A549 (cell line): ENCODE results near the gene SMCO2. TPM values are rescaled to one million over a fixed set of nuclear protein-coding genes. Genes with fewer than 3 reads are reported as not detected.

Experiments
- ATAC-seq, 2 experiments: fragments of 200-7000 bp in 1 of 2; fragments of >200 bp in 1 of 2; cut with Nextera tagmentation in 1 of 2; cut with Tn5 transposase in 1 of 2; 3 replicates each; pipeline versions ENCODE4 v1.8.0 to v1.9.1; 2018 to 2020; ENCODE audit warnings: mild to moderate bottlenecking in 1 of 2, moderate library complexity in 1 of 2
- CTCF ChIA-PET: fragments of 300-600 bp; sonication (Branson Sonifier 250); formaldehyde crosslinking; extraction: SDS; loops from one replicate; lab custom pipeline; 2021; ENCODE audit warnings: antibody characterized with exemption, inconsistent platforms; lab: Yijun Ruan, JAX
- POLR2A ChIA-PET: fragments of 350-600 bp; formaldehyde crosslinking; extraction: SDS; loops from one replicate; lab custom pipeline; 2021; ENCODE audit warnings: antibody characterized with exemption, inconsistent platforms; lab: Yijun Ruan, JAX
- DNase-seq, 2 experiments: peaks; one replicate each; pipeline versions ENCODE4 v3.0.0 to v3.0.0-alpha.2; 2011 to 2016; ENCODE audit warnings: low read depth in 1 of 2, low spot score in 1 of 2
- FAIRE-seq: peaks from 2 replicates; lab custom pipeline; 2011; peaks lifted over from hg19 to GRCh38; lab: Jason Lieb, UNC
- H3K27ac ChIP-seq, 2 experiments: fragments of >200 bp; sonication (Bioruptor Twin); formaldehyde crosslinking; 3 replicates each; pipeline ENCODE4 v1.5.1; 2016 to 2017
- H3K4me1 ChIP-seq: fragments of >200 bp; sonication (Bioruptor Twin); formaldehyde crosslinking; 3 replicates; pipeline ENCODE4 v1.6.1; 2016
- H3K4me2 ChIP-seq: fragments of >200 bp; sonication (Bioruptor Twin); formaldehyde crosslinking; 3 replicates; pipeline ENCODE4 v1.6.1; 2016
- H3K4me3 ChIP-seq: fragments of >200 bp; sonication (Bioruptor Twin); formaldehyde crosslinking; 3 replicates; pipeline ENCODE4 v1.5.1; 2016
- H3K9me3 ChIP-seq: fragments of >200 bp; sonication (Bioruptor Twin); formaldehyde crosslinking; 3 replicates; pipeline ENCODE4 v1.6.1; 2016
- ATOH8 ChIP-seq: fragments of 250-450 bp; sonication (Bioruptor Pico); IDR thresholded peaks from 2 replicates; pipeline ENCODE4 v1.5.0; 2020; ENCODE audit warnings: low read depth, mild to moderate bottlenecking, moderate library complexity
- BCL3 ChIP-seq: fragments of >200 bp; sonication (Bioruptor Twin); formaldehyde crosslinking; IDR thresholded peaks from 3 replicates; pipeline ENCODE4 v1.6.1; 2016
- CBX8 ChIP-seq: fragments of 200-600 bp; sonication (generic); IDR thresholded peaks from 2 replicates; pipeline ENCODE4 v1.6.1; 2016
- CEBPB ChIP-seq, 2 experiments: fragments of >200 bp in 1 of 2; sonication (Bioruptor Twin) in 1 of 2; formaldehyde crosslinking in 1 of 2; IDR thresholded peaks; 2 replicates each; pipeline ENCODE4 v1.6.1; 2012 to 2016
- CHD4 ChIP-seq: fragments of 200-600 bp; sonication (generic); IDR thresholded peaks from 2 replicates; pipeline ENCODE4 v1.6.1; 2016; ENCODE audit warnings: antibody characterized with exemption, mild to moderate bottlenecking, borderline replicate concordance
- EP300 ChIP-seq, 2 experiments: fragments of >200 bp; sonication (Bioruptor Twin); formaldehyde crosslinking; IDR thresholded peaks; 2 replicates in 1 of 2; 3 replicates in 1 of 2; pipeline ENCODE4 v1.6.1; 2016 to 2017
- GATA3 ChIP-seq: IDR thresholded peaks from 2 replicates; pipeline ENCODE4 v1.6.1; 2012; ENCODE audit warnings: borderline replicate concordance
- HMGXB4 ChIP-seq: fragments of 250-450 bp; sonication (Bioruptor Pico); IDR thresholded peaks from 2 replicates; pipeline ENCODE4 v1.5.0; 2021; ENCODE audit warnings: mild to moderate bottlenecking, moderate library complexity, borderline replicate concordance
- HOXB13 ChIP-seq: fragments of 250-450 bp; sonication (Bioruptor Pico); IDR thresholded peaks from 2 replicates; pipeline ENCODE4 v1.5.0; 2020; ENCODE audit warnings: low read depth, mild to moderate bottlenecking, moderate library complexity
- HOXB5 ChIP-seq: fragments of 250-450 bp; sonication (Bioruptor Pico); IDR thresholded peaks from 2 replicates; pipeline ENCODE4 v1.5.0; 2020; ENCODE audit warnings: mild to moderate bottlenecking, moderate library complexity
- JUN ChIP-seq, 2 experiments: fragments of >200 bp; sonication (Bioruptor Twin); formaldehyde crosslinking; IDR thresholded peaks; 2 replicates in 1 of 2; 3 replicates in 1 of 2; pipeline ENCODE4 v1.6.1; 2016 to 2017
- KDM5A ChIP-seq: fragments of 200-600 bp; sonication (generic); IDR thresholded peaks from 2 replicates; pipeline ENCODE4 v1.6.1; 2016; ENCODE audit warnings: antibody characterized with exemption, mild to moderate bottlenecking
- MYC ChIP-seq: IDR thresholded peaks from 2 replicates; pipeline ENCODE4 v1.6.1; 2012; ENCODE audit warnings: mild to moderate bottlenecking, inconsistent platforms, low read length, improper control_type of control experiment, borderline replicate concordance
- NPAS2 ChIP-seq: fragments of 250-450 bp; sonication (Bioruptor Pico); IDR thresholded peaks from 2 replicates; pipeline ENCODE4 v1.8.0; 2022; ENCODE audit warnings: mild to moderate bottlenecking, moderate library complexity, borderline replicate concordance
- NR3C1 ChIP-seq: fragments of >200 bp; sonication (Bioruptor Twin); formaldehyde crosslinking; IDR thresholded peaks from 3 replicates; pipeline ENCODE4 v1.6.1; 2017
- POLR2AphosphoS2 ChIP-seq: conservative IDR thresholded peaks from 2 replicates; pipeline ENCODE4 v1.6.1; 2012; ENCODE audit warnings: low read length, improper control_type of control experiment, inconsistent platforms
- RFX5 ChIP-seq: fragments of 450-650 bp; IDR thresholded peaks from 2 replicates; pipeline ENCODE4 v1.7.1; 2014; ENCODE audit warnings: antibody characterized with exemption, mild to moderate bottlenecking, moderate library complexity
- SREBF2 ChIP-seq: fragments of 450-650 bp; IDR thresholded peaks from 2 replicates; pipeline ENCODE4 v1.6.1; 2014; ENCODE audit warnings: mild to moderate bottlenecking, moderate library complexity
- TFCP2L1 ChIP-seq: fragments of 250-450 bp; sonication (Bioruptor Pico); IDR thresholded peaks from 2 replicates; pipeline ENCODE4 v1.5.0; 2021; ENCODE audit warnings: mild to moderate bottlenecking
- TP53 ChIP-seq: fragments of 250-450 bp; sonication (Bioruptor Pico); IDR thresholded peaks from 2 replicates; pipeline ENCODE4 v1.5.0; 2021; ENCODE audit warnings: mild to moderate bottlenecking, moderate library complexity
- ZC3H11A ChIP-seq: fragments of 450-650 bp; IDR thresholded peaks from 2 replicates; pipeline ENCODE4 v1.6.1; 2014; ENCODE audit warnings: antibody characterized with exemption, mild to moderate bottlenecking
- ZFP36 ChIP-seq: fragments of 450-650 bp; IDR thresholded peaks from 2 replicates; pipeline ENCODE4 v1.6.1; 2014; ENCODE audit warnings: borderline replicate concordance; ENCODE audit not compliant: partially characterized antibody
- ZNF302 ChIP-seq: fragments of 250-450 bp; sonication (Bioruptor Pico); IDR thresholded peaks from 2 replicates; pipeline ENCODE4 v1.9.0; 2021; ENCODE audit warnings: inconsistent platforms, mild to moderate bottlenecking, moderate library complexity
- ZSCAN20 ChIP-seq: fragments of 250-450 bp; sonication (Bioruptor Pico); IDR thresholded peaks from 2 replicates; pipeline ENCODE4 v1.8.0; 2022; ENCODE audit warnings: mild to moderate bottlenecking, moderate library complexity
- WGBS: methylation state at CpG from one replicate; pipeline ENCODE4 v1.1.6; 2017; ENCODE audit errors: missing lambda C conversion rate; 5-methylcytosine and 5-hydroxymethylcytosine counted together
- polyA plus RNA-seq, 4 experiments: library from polyadenylated mRNA; depleted of rRNA in 3 of 4; stranded (reverse); fragments of >200 nt; fragmentation: RNase III in 1 of 4; extraction: RNeasy Plus Mini Kit Qiagen cat#74134 plus additional on column Dnase treatment in 1 of 4; gene quantifications; 2 replicates in 3 of 4; 3 replicates in 1 of 4; pipeline ENCODE4 v1.2.3, GENCODE V29; 2011 to 2017
- TF ChIP-seq, protein P1 (sequence below): fragments of 450-650 bp; IDR thresholded peaks from 2 replicates; pipeline ENCODE4 v1.6.1; 2014; ENCODE audit warnings: antibody characterized with exemption
- TF ChIP-seq, protein P2 (sequence below): IDR thresholded peaks from 2 replicates; pipeline ENCODE4 v1.6.1; 2012; ENCODE audit warnings: low read depth, borderline replicate concordance

The SMCO2 gene
- polyA plus RNA-seq, 2 of the 4 experiments (the other 2 are of a cell fraction), result 0.14 to 0.28 TPM

DNA sequence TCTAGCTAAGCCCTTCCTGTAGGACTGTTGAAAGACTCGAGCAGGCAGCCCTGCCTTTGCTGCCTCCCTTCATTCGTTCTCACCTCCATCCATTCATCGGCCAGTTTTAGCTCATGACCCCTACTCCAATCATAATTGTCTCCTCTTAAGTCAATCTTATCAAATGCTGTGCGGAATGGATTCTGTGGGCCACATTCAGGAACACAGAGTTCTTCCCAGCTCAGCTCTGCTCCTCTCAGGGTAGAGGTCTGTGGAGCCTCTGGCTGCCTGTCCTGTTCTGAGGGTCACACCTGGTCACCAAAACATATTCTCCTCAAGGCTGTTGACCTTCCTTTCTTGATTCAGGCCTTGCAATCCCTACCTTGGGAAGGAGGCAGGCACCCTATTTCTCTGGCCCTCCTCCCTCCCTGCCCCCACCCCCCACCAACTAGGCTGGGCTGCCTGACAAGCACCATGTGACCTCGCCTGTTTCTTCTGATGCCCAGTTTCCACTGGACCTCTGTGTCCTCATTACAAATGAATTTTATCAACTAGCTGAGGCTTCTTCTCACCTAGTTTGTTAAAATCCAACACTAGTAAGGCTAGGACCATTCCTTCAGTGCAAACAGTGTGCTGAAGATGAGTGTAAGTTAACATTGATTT, 3.5 kb downstream of the SMCO2 start:
- WGBS, result 87% methylated on average over 5 of the region's 5 CpGs
- ChIA-PET CTCF (interaction anchor here (1.3 kb wide), 1 partner anchor 185 kb away, joined by 5 read pairs; no protein-coding TSS in a partner anchor), POLR2A (no interaction called here)
- no peak for ATAC-seq
- H3K4me3 ChIP-seq, result no peak overlapping the region
- no peak for TF ChIP-seq POLR2AphosphoS2
- no peak for TF ChIP-seq SREBF2
- TF ChIP-seq CEBPB (IDR thresholded peaks at IDR 0.05), result no peak
- TF ChIP-seq, protein P1, sequence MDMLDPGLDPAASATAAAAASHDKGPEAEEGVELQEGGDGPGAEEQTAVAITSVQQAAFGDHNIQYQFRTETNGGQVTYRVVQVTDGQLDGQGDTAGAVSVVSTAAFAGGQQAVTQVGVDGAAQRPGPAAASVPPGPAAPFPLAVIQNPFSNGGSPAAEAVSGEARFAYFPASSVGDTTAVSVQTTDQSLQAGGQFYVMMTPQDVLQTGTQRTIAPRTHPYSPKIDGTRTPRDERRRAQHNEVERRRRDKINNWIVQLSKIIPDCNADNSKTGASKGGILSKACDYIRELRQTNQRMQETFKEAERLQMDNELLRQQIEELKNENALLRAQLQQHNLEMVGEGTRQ, result no peak
- no peak for TF ChIP-seq KDM5A
- TF ChIP-seq ZFP36, result no peak
- no peak for TF ChIP-seq ATOH8 (CRISPR knock-in tag)
- TF ChIP-seq MYC, result no peak
- TF ChIP-seq TP53 (CRISPR knock-in tag), result no peak
- TF ChIP-seq GATA3, result no peak
- H3K9me3 ChIP-seq, result no peaks in the 10 kb centered on the region
- H3K4me2 ChIP-seq, result no peak overlapping the region
- no peak overlapping the region for H3K27ac ChIP-seq
- DNase-seq, result no peak
- no peaks in the 10 kb centered on the region for H3K4me1 ChIP-seq
- no peak for FAIRE-seq

DNA sequence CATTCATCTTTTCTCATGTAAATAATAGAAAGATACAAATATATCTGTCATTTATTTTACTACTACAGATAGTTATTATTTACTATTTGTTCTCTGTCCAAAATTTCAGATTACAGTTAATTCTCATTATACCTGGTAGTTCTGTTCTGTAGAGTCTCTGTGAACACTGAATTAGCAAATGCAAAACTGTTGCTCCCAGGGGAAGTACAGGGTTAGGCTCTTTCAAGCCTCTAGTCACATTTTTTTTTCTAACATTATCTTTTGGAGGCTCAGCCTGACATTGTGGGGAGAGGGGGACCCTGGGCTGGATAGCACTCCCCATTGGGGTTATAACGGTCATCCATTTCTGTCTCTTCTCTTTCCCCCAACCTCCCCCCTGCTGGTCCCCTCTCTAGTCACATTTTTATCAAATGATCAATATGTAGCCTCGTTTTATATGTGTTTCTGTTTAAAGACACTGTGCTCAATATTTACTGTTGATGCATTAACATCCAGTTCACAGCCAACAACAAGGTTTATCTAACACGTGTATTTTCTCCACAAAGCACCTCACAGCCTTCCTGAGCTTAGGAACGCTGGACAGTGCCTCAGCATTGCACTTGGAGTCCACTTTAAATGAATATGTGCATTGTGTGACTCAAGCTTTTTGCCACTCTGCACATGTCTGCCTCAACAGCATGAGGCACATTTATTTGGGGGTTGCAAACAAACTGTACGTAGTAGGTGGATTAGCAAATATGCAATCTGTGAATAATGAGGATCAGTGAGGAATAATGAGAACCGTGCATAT, 4.7 kb downstream of the SMCO2 start:
- FAIRE-seq, result no peak
- ATAC-seq, result no peak
- ChIA-PET CTCF (interaction anchor here (1.5 kb wide), 1 partner anchor 20 kb away, joined by 4 read pairs; no protein-coding TSS in a partner anchor), POLR2A (interaction anchor here (0.6 kb wide), 1 partner anchor 229 kb away, joined by 7 read pairs; no protein-coding TSS in a partner anchor)
- no peak overlapping the region for H3K4me3 ChIP-seq
- H3K4me2 ChIP-seq, result no peak overlapping the region
- 53% methylated on average over 6 of the region's 6 CpGs for WGBS
- no peaks in the 10 kb centered on the region for H3K9me3 ChIP-seq
- no peak for DNase-seq
- H3K4me1 ChIP-seq, result no peaks in the 10 kb centered on the region
- no peak overlapping the region for H3K27ac ChIP-seq
- TF ChIP-seq RFX5 (no peak), ZFP36 (no peak), JUN (IDR thresholded peaks at IDR 0.05) (no peak), GATA3 (no peak), CBX8 (no peak), POLR2AphosphoS2 (no peak)
- TF ChIP-seq, protein P2, sequence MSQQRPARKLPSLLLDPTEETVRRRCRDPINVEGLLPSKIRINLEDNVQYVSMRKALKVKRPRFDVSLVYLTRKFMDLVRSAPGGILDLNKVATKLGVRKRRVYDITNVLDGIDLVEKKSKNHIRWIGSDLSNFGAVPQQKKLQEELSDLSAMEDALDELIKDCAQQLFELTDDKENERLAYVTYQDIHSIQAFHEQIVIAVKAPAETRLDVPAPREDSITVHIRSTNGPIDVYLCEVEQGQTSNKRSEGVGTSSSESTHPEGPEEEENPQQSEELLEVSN, result no peak

- 54% methylated on average over 2 of the region's 2 CpGs for WGBS
- H3K4me3 ChIP-seq, result no peak overlapping the region
- CTCF ChIA-PET, result interaction anchor here (1.7 kb wide), 1 partner anchor 19 kb away, joined by 3 read pairs; no protein-coding TSS in a partner anchor
- POLR2A ChIA-PET, result no interaction called here
- H3K9me3 ChIP-seq, result no peaks in the 10 kb centered on the region
- H3K4me2 ChIP-seq, result no peak overlapping the region
- ATAC-seq (no peak), DNase-seq (no peak), FAIRE-seq (no peak)
- H3K4me1 ChIP-seq, result no peaks in the 10 kb centered on the region
- no peak overlapping the region for H3K27ac ChIP-seq
- no peak for TF ChIP-seq NPAS2 (CRISPR knock-in tag)
- no peak for TF ChIP-seq ZC3H11A
- TF ChIP-seq EP300 (IDR thresholded peaks at IDR 0.05), result no peak
- TF ChIP-seq TP53 (CRISPR knock-in tag), result no peak
- no peak for TF ChIP-seq SREBF2
- no peak for TF ChIP-seq NR3C1
- no peak for TF ChIP-seq TFCP2L1 (CRISPR knock-in tag)
- TF ChIP-seq CHD4, result no peak
- no peak for TF ChIP-seq CEBPB (IDR thresholded peaks at IDR 0.05)
- TF ChIP-seq POLR2AphosphoS2, result no peak
- no peak for TF ChIP-seq ZSCAN20 (CRISPR knock-in tag)
- TF ChIP-seq BCL3, result no peak
- TF ChIP-seq HOXB13, result no peak
- TF ChIP-seq ZNF302 (CRISPR knock-in tag), result no peak
- TF ChIP-seq HOXB5 (CRISPR knock-in tag), result no peak
- TF ChIP-seq HMGXB4 (CRISPR knock-in tag), result no peak
These were observed 6.9 kb downstream of the SMCO2 start for GRCh38 chr12:27453421-27453820.
